H9 (cell line): ENCODE data around the gene B9D1. TPM values are rescaled to one million over a fixed set of nuclear protein-coding genes. Genes with fewer than 3 reads are reported as not detected.

ENCODE experiments used
- DNase-seq: peaks from one replicate; pipeline ENCODE4 v3.0.0-alpha.2; 2017
- H2AFZ ChIP-seq: one replicate; pipeline ENCODE4 v1.6.1; 2013; ENCODE audit warnings: mild to moderate bottlenecking, low read length, control low read depth, moderate library complexity
- H2AK5ac ChIP-seq: 2 replicates; pipeline ENCODE4 v1.6.1; 2013; ENCODE audit warnings: low read length, control low read depth, mixed read lengths; ENCODE audit not compliant: insufficient read length
- H2BK120ac ChIP-seq: one replicate; pipeline ENCODE4 v1.6.1; 2013; ENCODE audit warnings: low read depth, mild to moderate bottlenecking, low read length, control low read depth, inconsistent platforms; ENCODE audit not compliant: poor library complexity, severe bottlenecking
- H2BK12ac ChIP-seq: 2 replicates; pipeline ENCODE4 v1.6.1; 2013; ENCODE audit warnings: low read length, control low read depth, mixed read lengths, low read depth; ENCODE audit not compliant: insufficient read length
- H2BK15ac ChIP-seq: 2 replicates; pipeline ENCODE4 v1.6.1; 2013; ENCODE audit warnings: low read depth, low read length, control low read depth
- H2BK20ac ChIP-seq: one replicate; pipeline ENCODE4 v1.6.1; 2013; ENCODE audit warnings: low read depth, mild to moderate bottlenecking, low read length, control low read depth, inconsistent platforms; ENCODE audit not compliant: poor library complexity, severe bottlenecking
- H2BK5ac ChIP-seq: 2 replicates; pipeline ENCODE4 v1.6.1; 2013; ENCODE audit warnings: low read length, control low read depth, mixed read lengths; ENCODE audit not compliant: insufficient read length
- H3K14ac ChIP-seq: 2 replicates; pipeline ENCODE4 v1.6.1; 2013; ENCODE audit warnings: low read length, control low read depth; ENCODE audit not compliant: insufficient read depth
- H3K18ac ChIP-seq: 2 replicates; pipeline ENCODE4 v1.6.1; 2013; ENCODE audit warnings: low read depth, mild to moderate bottlenecking, mixed read lengths, low read length, control low read depth; ENCODE audit not compliant: insufficient read length
- H3K23ac ChIP-seq: 2 replicates; pipeline ENCODE4 v1.6.1; 2013; ENCODE audit warnings: low read length, control low read depth, mixed read lengths, low read depth; ENCODE audit not compliant: insufficient read length
- H3K23me2 ChIP-seq: 2 replicates; pipeline ENCODE4 v1.6.1; 2013; ENCODE audit warnings: low read depth, mild to moderate bottlenecking, mixed read lengths, low read length, control low read depth; ENCODE audit not compliant: insufficient read length, poor library complexity, severe bottlenecking
- H3K27ac ChIP-seq: 2 replicates; pipeline ENCODE4 v1.5.1; 2013; ENCODE audit warnings: low read length, control low read depth, mixed read lengths, low read depth; ENCODE audit not compliant: insufficient read length
- H3K27me3 ChIP-seq: 2 replicates; pipeline ENCODE4 v1.6.1; 2013; ENCODE audit warnings: low read length, control low read depth, inconsistent platforms; ENCODE audit not compliant: insufficient read depth
- H3K4ac ChIP-seq: 2 replicates; pipeline ENCODE4 v1.6.1; 2013; ENCODE audit warnings: low read depth, mild to moderate bottlenecking, control low read depth, inconsistent platforms, low read length, moderate library complexity
- H3K4me1 ChIP-seq: 2 replicates; pipeline ENCODE4 v1.6.1; 2013; ENCODE audit warnings: low read length, control low read depth, inconsistent platforms; ENCODE audit not compliant: insufficient read depth
- H3K4me2 ChIP-seq: 2 replicates; pipeline ENCODE4 v1.6.1; 2013; ENCODE audit warnings: low read length, control low read depth, mixed read lengths; ENCODE audit not compliant: insufficient read length, insufficient read depth
- H3K56ac ChIP-seq: 2 replicates; pipeline ENCODE4 v1.6.1; 2013; ENCODE audit warnings: low read depth, mild to moderate bottlenecking, mixed read lengths, low read length, control low read depth; ENCODE audit not compliant: insufficient read length
- H3K79me1 ChIP-seq: 2 replicates; pipeline ENCODE4 v1.6.1; 2013; ENCODE audit warnings: low read depth, mild to moderate bottlenecking, moderate library complexity, low read length, control low read depth, inconsistent platforms; ENCODE audit not compliant: insufficient read depth, poor library complexity, severe bottlenecking
- H3K79me2 ChIP-seq: 2 replicates; pipeline ENCODE4 v1.6.1; 2013; ENCODE audit warnings: low read length, control low read depth, inconsistent platforms; ENCODE audit not compliant: insufficient read depth
- H3K9ac ChIP-seq: 2 replicates; pipeline ENCODE4 v1.6.1; 2013; ENCODE audit warnings: low read length, control low read depth, mixed read lengths; ENCODE audit not compliant: insufficient read length; ENCODE audit errors: extremely low read depth
- H3K9me3 ChIP-seq: one replicate; pipeline ENCODE4 v1.6.1; 2013; ENCODE audit warnings: low read depth, low read length, inconsistent platforms; ENCODE audit not compliant: control insufficient read depth
- H3T11ph ChIP-seq: one replicate; pipeline ENCODE4 v1.6.1; 2013; ENCODE audit warnings: mild to moderate bottlenecking, low read length, control low read depth, inconsistent platforms
- H4K20me1 ChIP-seq: one replicate; pipeline ENCODE4 v1.6.1; 2013; ENCODE audit not compliant: control insufficient read depth, insufficient read length, insufficient read depth
- H4K5ac ChIP-seq: 2 replicates; pipeline ENCODE4 v1.6.1; 2013; ENCODE audit warnings: low read depth, mild to moderate bottlenecking, mixed read lengths, low read length, control low read depth; ENCODE audit not compliant: insufficient read length
- H4K8ac ChIP-seq: replicated peaks from 2 replicates; pipeline ENCODE4 v1.6.1; 2013; ENCODE audit warnings: low read length, control low read depth, mixed read lengths, low read depth; ENCODE audit not compliant: insufficient read length
- H4K91ac ChIP-seq: 2 replicates; pipeline ENCODE4 v1.6.1; 2013; ENCODE audit warnings: low read depth, mild to moderate bottlenecking, moderate library complexity, mixed read lengths, low read length, control low read depth; ENCODE audit not compliant: insufficient read length
- H3K27ac Mint-ChIP-seq, 3 experiments: 2 replicates in 2 of 3; 3 replicates in 1 of 3; pipeline ENCODE4 v1.8.0; 2020 to 2021; ENCODE audit warnings: mixed read lengths in 3 of 3, mild to moderate bottlenecking in 1 of 3, moderate library complexity in 1 of 3
- H3K27me3 Mint-ChIP-seq: 2 replicates; pipeline ENCODE4 v1.8.0; 2021; ENCODE audit warnings: low read depth, mild to moderate bottlenecking, moderate library complexity, mixed read lengths
- H3K36me3 Mint-ChIP-seq, 3 experiments: 2 replicates in 2 of 3; 3 replicates in 1 of 3; pipeline ENCODE4 v1.8.0; 2020 to 2021; ENCODE audit warnings: low read depth in 3 of 3, mixed read lengths in 3 of 3; ENCODE audit not compliant: insufficient read depth in 1 of 3
- H3K4me1 Mint-ChIP-seq, 2 experiments: 2 replicates each; pipeline ENCODE4 v1.8.0; 2020; ENCODE audit warnings: mixed read lengths in 2 of 2
- H3K4me3 Mint-ChIP-seq, 2 experiments: 2 replicates in 1 of 2; 3 replicates in 1 of 2; pipeline ENCODE4 v1.8.0; 2020 to 2021; ENCODE audit warnings: mild to moderate bottlenecking in 2 of 2, mixed read lengths in 2 of 2, moderate library complexity in 1 of 2
- H3K9me3 Mint-ChIP-seq, 2 experiments: 2 replicates in 1 of 2; 3 replicates in 1 of 2; pipeline ENCODE4 v1.8.0; 2020; ENCODE audit warnings: mild to moderate bottlenecking in 2 of 2, mixed read lengths in 2 of 2, moderate library complexity in 1 of 2
- CTCF ChIP-seq: fragments of 200-600 bp; sonication (generic); conservative IDR thresholded peaks from 3 replicates; pipeline ENCODE4 v1.8.0; 2021; ENCODE audit warnings: antibody characterized with exemption, mild to moderate bottlenecking
- WGBS: extraction: QIAGEN DNeasy Blood & Tissue Kit; methylation state at CpG from one replicate; pipeline ENCODE4 v1.1.7; 2013; ENCODE audit warnings: missing lambda C conversion rate, low lambda C conversion rate, mixed read lengths; ENCODE audit not compliant: insufficient read length; ENCODE audit errors: extremely low coverage; 5-methylcytosine and 5-hydroxymethylcytosine counted together
- total RNA-seq: library from RNA; stranded (reverse); gene quantifications from 2 replicates; pipeline ENCODE4 v1.2.1, GENCODE V29; 2021

The B9D1 gene
- total RNA-seq, 1 experiment from 2014 or later = 30.4 TPM

- Histone ChIP-seq H2BK20ac (no peak overlapping the region), H3K79me2 (no peaks in the 10 kb centered on the region), H3K23me2 (no peaks in the 10 kb centered on the region), H2BK120ac (no peak overlapping the region), H3K18ac (no peak overlapping the region), H4K8ac (no peak overlapping the region), H3K4ac (no peak overlapping the region), H3K23ac (no peak overlapping the region), H2BK15ac (no peak overlapping the region), H4K20me1 (no peaks in the 10 kb centered on the region), H3K9me3 (no peaks in the 10 kb centered on the region), H4K5ac (no peak overlapping the region), H2AK5ac (no peak overlapping the region), H3K27me3 (no peaks in the 10 kb centered on the region), H2BK12ac (no peak overlapping the region), H3T11ph (no peak overlapping the region), H3K4me2 (no peak overlapping the region), H3K9ac (no peak overlapping the region), H3K4me1 (no peaks in the 10 kb centered on the region), H3K27ac (no peak overlapping the region), H3K56ac (no peak overlapping the region), H4K91ac (no peak overlapping the region), H3K79me1 (no peaks in the 10 kb centered on the region), H2BK5ac (no peak overlapping the region), H2AFZ (no peak overlapping the region), H3K14ac (no peak overlapping the region)
- Mint-ChIP-seq H3K4me1 (peaks cover 11 to 15% of the 10 kb centered on the region in 2 experiments), H3K27me3 (no peaks in the 10 kb centered on the region), H3K9me3 (peaks cover 17 to 19% of the 10 kb centered on the region in 2 experiments), H3K27ac (no peak overlapping the region), H3K36me3 (peaks cover 35 to 46% (median 42%) of the 10 kb centered on the region in 3 experiments), H3K4me3 (no peak overlapping the region)
- no peak for TF ChIP-seq CTCF
- no peak for DNase-seq
- no CpG with 5 or more reads among the region's 1 CpG for WGBS
Measured at GRCh38 chr17:19322861-19323260, 39.7 kb downstream of the B9D1 start.
